ENCODE measurements around the gene KL.

DNA sequence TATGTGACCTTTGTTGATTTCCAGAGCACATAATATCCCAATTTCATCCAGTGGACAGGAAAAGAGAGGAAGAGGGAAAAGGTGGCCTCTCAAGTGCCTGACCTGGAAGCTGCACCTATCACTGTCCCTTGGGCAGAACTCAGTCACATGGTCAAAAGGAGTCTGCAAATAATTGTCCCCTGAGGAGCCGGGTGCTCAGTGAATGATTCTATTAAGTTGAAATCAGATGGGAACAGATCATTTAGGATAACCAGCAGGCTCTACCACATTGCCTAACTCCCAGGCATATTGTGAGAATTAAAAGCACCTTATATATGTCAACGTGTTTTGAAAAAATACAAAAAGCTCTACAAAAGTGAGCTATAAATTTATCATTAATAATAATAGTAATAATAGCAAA, 6.8 kb downstream of the KL start:
- no peak for TF ChIP-seq POLR2A (IDR thresholded peaks at IDR 0.05)
- TF ChIP-seq, protein P1, sequence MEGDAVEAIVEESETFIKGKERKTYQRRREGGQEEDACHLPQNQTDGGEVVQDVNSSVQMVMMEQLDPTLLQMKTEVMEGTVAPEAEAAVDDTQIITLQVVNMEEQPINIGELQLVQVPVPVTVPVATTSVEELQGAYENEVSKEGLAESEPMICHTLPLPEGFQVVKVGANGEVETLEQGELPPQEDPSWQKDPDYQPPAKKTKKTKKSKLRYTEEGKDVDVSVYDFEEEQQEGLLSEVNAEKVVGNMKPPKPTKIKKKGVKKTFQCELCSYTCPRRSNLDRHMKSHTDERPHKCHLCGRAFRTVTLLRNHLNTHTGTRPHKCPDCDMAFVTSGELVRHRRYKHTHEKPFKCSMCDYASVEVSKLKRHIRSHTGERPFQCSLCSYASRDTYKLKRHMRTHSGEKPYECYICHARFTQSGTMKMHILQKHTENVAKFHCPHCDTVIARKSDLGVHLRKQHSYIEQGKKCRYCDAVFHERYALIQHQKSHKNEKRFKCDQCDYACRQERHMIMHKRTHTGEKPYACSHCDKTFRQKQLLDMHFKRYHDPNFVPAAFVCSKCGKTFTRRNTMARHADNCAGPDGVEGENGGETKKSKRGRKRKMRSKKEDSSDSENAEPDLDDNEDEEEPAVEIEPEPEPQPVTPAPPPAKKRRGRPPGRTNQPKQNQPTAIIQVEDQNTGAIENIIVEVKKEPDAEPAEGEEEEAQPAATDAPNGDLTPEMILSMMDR (IDR thresholded peaks at IDR 0.05): no peak

Data from uterus (tissue), 2 donors.